Activated T-cell treated with anti-CD3 and anti-CD28 coated beads for 4 hours (primary cell): ENCODE measurements around the gene ADAM29.
"Not testable (repeated sequence)": the region's sequence is repeated elsewhere in the genome, so short reads cannot be mapped to it uniquely, and the experiment has no call there.

Experiments
- DNase-seq: peaks from one replicate; pipeline ENCODE4 v3.0.0-alpha.2; 2020

Gene ADAM29

GRCh38 chr4:174972911-174973310 lies 54.8 kb downstream of the ADAM29 start:
- no peak for DNase-seq

- no peak for DNase-seq
Measured at GRCh38 chr4:174973336-174973735, 55.2 kb downstream of the ADAM29 start.

GRCh38 chr4:174983128-174983750 lies 65.1 kb downstream of the ADAM29 start:
- no peak for DNase-seq

GRCh38 chr4:174983870-174984269 lies 65.7 kb downstream of the ADAM29 start:
- not testable (repeated sequence) for DNase-seq

- no peak for DNase-seq
Measured at GRCh38 chr4:174989791-174990190, 71.6 kb downstream of the ADAM29 start.

- DNase-seq = no peak
Measured at GRCh38 chr4:174993916-174994315, 75.8 kb downstream of the ADAM29 start.

GRCh38 chr4:174996079-174996478 lies 77.9 kb downstream of the ADAM29 start:
- no peak for DNase-seq

- DNase-seq = no peak
Measured at GRCh38 chr4:174999407-174999806, 81.2 kb downstream of the ADAM29 start.

GRCh38 chr4:175017751-175018150 lies 99.6 kb downstream of the ADAM29 start:
- DNase-seq = no peak

GRCh38 chr4:175019447-175019846 lies 101.3 kb downstream of the ADAM29 start:
- DNase-seq = not testable (repeated sequence)
